Limb (tissue), 2 donors: ENCODE data around the gene ARHGDIB.

Experiments
- DNase-seq, 2 donors: peaks; one replicate each; pipeline ENCODE4 v3.0.0-alpha.2; 2016; ENCODE audit errors: extremely low spot score in 2 of 2

The ARHGDIB gene

DNA sequence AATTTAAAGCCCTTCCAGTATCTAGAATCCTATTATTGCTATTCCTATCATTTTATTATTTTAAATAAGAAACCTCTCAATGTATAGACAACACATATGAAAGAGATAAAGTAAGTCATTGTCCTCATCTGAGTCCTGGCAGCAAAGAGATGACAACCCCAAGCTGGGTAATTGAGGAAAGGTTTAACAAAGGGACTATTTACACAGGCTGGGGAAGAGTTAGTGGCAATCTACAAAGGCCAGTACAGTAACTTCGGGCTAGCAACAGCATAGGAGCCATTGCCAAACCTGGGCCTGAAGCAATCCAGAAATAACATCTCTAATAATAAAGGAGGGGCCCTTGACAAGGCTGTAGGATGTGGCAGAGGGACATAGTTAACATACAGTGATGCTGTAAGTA lies 22.6 kb upstream of the ARHGDIB start:
- DNase-seq = no peak

DNA sequence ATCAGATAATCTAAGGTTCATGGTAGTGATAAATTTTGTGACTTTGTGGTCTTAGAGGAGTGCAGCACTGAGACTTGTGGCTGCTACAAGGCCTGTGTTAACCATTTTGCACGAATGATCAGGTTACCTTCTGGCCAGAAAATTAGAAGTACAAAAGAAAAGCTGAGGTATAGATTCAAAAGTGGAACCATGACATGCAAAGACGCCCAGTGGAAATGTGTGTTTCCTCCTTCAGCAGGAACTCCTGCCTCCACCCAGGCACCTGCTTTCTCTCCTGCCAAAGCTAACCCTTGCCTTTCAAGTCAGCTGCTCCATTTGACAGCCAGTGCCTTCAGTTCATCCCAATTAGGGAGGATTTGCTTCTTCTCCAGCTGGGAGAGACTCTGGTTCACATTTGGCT lies 21.6 kb upstream of the ARHGDIB start:
- no peak for DNase-seq

DNA sequence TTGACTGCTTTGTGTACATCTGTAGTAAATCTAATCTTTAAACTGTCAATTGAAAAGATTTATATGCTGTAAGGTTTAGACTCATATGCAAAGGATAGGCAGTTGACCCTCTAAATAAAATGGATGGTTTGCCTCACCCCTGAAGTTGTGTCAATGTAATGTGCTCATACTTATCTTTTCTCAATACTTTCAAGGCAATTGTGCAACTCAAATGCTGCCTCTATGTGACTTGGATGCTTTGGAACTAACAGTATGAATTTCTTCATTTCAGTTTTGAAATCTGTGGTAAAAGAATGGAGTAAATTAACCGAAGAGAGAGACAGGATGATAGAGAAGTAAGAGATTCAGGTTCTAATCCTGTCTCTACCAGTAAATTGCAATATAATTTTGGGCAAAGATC lies 21.2 kb upstream of the ARHGDIB start:
- no peak for DNase-seq

DNA sequence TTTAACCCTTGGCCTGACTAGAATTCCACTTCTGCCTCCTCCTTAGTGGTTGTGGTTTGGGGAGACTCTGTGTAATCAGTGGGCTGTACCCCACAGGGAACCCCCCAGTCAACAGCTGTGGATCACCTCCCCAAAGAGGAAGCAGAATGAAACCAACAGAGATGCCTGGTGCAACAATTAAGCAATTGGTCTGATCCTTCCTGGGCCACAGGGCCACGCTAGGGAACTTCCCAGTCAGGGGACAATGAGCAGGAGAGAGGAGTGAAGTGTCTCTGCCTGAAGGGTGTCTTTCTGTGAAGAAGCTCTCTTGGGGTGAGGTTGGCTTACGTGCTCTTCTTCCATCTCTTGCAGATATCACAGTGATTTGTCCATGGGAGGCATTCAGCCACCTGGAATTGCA lies 19.6 kb upstream of the ARHGDIB start:
- DNase-seq = no peak

DNA sequence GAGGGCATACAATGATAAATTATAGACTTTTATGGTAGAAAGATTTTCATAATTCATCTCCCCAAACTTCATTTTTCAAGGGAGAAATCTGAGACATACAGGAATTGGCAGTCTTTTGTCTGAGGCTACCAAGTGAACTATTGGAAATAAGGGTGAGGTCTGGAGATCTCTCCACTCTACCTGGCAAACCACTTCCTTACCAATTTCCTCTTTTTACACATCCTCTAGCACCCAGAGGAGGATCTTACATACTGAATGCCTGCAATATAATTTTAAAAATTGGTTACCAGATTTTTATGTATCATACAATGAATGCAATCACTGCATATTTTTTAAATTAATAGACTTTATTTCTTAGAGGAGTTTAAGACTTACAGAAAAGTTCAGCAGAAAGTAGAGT lies 18.1 kb upstream of the ARHGDIB start:
- no peak for DNase-seq

DNA sequence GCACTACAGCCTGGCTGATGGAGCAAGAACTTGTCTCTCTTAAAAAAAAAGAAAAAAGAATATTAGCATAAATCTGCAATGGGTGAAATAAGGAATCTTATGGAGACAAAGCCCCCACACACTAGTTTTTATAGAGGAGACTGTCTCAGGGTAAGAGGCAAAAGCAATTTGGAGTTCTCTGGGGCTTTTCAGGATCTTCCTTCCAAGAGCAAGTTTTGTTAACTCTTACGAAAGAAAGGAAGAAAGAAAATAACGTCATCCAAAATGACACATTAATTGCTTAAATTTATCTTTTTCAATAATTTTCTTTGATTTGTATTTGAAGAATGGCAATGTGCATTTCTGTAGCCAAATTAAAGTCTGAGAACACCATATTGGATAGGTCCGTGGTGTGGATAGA lies 15.3 kb upstream of the ARHGDIB start:
- DNase-seq = no peak

DNA sequence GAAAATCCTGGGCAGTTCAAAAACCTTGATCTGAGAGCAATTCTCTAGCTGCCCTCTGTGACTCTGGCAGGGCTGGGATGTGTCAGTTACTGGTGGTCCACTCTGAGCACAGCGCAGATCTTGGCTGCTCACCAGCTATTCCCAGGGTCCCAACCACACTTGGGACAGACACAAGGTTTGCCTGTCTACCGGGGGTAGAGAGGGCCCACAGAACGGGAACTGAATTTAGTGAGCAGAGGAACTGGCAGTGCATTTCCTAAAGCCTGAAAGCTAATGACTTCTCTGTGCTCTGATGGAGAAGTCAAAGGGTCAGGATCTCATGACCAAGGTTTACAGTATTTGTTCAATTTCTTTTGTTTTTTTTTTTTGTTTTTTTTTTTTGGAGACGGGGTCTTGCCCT lies 14.1 kb upstream of the ARHGDIB start:
- no peak for DNase-seq

DNA sequence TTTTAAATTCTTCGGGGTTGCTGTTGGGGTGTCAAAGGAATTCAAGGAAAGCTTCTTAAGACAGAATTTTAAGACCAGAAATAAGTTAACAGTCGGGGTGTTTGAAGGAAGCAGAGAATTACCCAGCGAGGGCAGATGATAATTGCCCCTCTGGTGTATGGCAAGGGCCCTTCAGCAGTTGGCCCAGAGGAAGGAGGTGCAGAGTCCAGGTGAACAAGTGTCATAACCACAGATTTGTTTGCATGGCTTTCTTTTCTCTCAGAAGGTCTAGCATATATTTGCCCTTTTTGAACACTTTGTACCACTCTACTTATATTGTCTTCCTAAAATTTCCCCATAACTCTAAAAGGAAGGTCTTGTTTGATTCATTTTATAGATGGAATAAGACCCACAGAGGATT lies 13.2 kb upstream of the ARHGDIB start:
- DNase-seq = no peak

DNA sequence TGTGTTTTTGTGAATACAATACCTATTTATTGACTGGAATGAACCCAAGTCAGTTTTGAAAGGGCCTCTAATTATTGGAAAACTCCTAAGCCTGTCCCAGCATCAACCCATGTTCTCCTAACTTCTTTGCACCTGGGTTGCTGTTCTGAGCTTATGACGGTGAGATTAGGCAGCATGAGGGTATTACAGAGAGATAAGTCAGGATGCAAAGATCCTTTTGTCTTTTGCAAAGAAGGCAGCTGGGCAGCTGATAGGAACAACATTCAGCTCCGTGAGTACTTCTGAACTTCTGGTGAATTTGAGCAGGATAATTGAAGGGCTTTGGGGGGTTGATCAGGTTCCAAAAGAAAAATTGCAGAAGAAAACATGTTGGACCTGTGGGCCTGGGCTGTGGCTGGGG lies 11.4 kb upstream of the ARHGDIB start, which contains the start of gene PDE6H:
Gene PDE6H, plus strand, starts transcription at position 227 of the 400 bp plus-strand sequence. CDS start 4,971 bp downstream, outside the sequence.
- DNase-seq = no peak

DNA sequence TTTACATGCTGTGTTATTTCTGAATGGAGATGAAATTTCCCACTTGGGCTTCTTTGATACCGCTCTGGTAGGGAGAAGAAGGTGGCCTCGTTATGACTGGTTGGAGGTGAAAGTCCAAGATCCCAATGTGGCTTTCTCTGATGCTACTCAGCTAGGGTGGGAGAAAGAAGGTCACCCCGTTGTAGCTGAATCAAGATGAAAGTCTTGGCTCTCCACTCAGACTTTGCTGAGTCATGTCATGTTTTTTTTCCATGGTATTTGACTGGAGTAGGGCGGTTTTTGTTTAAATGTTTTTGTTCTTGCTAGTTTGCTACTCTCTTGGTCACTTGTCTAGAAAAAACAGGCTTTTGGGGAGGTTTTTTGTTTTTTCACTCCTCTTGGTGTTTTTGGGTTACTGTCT lies 9.1 kb upstream of the ARHGDIB start:
- DNase-seq = no peak

DNA sequence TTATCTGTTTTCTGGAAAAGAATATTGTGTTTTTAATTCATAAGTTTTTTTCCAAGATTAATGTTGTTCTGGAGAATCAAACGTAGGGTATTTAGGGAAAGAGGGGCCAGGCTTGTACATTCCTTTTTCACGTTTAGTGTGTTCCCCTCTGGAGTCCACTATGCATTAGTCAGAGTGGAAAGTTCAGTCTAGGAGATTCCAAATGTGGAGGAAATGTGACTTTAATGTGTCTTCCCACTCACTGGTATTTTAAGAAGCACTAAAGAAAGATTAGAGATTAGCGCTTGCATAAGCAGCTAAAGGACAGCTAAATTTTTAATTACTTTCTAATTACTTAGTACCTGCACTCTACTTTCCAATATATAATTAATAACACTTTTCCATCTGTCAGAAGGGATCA lies 7.1 kb upstream of the ARHGDIB start:
- DNase-seq = no peak

DNA sequence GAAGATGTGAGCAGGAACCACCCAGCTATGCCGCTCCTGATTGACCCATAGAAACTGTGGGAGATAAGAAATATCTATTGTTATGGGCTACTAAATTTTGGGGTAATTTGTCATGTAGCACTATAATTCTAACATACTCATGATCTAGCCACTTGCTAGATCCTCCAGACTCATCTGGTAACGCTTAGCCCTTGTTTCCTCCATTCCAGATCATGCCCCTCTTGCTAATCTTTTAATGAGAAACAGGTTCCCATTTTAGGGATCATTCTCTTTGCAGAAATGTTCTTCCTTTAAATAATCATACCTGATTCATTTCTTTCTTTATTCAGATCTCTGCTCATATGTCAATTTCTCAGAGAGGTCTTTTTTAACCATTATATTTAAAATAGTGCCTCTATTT lies 3.8 kb upstream of the ARHGDIB start:
- DNase-seq = no peak

DNA sequence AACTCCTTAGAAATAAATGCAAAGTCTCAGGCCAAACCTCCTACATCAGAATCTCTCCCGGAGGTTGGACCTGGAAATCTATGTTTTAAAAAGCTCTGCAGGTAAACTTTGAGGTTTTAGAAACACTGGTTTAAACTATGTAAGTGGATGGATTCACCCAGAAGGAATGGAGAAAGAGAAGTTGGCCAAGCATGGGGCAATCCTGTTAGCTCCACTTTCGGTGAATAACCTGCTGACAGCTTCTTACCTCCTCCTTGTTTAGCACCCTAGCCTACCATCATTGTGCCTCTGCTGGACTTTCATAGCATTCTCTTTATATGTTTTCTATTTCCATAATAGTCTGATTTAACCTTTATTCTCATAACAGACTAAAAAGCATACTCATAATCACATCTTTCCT lies 3.0 kb upstream of the ARHGDIB start:
- no peak for DNase-seq

DNA sequence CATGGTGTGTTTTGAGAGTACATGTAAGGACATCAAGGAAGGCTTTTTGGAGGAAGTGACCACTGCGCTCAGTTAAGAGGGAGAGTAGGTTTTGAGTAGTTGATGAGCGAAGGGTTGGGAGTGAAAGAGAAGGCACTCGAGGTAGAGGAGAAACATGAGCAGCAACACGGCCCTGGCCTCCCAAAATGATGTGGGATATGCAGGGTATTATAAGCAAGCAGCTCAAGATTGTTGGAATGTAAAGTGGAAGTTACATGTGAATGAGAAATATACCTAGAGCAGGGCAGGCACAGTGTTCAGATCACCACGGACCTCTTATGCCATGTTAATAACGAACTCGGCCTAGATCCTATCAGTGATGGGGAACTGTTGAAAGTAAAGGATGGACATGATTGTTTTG lies 2.1 kb upstream of the ARHGDIB start:
- DNase-seq = no peak

DNA sequence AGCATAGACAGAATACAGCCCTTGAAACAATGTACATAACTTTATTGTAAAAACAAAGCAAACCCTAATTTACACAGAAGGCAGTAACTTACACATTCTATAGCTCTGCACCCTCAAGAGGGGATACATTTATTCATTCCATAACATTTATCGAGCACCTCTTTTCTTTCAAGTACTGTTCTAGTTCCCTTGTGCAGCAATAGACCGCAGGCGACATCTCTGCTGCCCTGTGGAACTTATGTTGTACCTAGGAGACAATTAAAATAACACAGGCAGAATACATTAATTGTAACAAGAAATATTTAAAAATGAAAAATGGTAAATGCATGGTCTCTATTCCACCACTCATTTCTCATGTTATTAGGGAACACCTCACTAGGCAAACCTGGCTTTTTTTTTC lies 1.4 kb upstream of the ARHGDIB start:
- no peak for DNase-seq

DNA sequence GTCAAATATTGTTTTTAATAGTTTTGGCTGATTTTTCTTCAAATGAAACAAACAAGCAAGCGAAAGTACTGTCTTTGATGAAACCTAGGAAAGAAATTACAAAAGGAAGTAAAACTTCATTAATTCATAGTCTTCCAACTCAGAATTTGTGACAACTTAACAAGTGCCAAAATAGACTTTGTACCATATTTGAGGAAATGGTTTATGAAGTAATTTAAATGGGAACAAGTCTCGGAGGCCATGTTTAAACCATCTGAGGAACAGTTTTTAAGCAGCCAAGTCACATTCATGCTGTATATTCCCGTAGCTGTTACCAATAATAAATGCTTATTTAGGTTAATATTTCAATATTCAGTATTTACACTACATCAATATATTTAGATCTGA lies 745 bp upstream of the ARHGDIB start:
- DNase-seq = no peak

DNA sequence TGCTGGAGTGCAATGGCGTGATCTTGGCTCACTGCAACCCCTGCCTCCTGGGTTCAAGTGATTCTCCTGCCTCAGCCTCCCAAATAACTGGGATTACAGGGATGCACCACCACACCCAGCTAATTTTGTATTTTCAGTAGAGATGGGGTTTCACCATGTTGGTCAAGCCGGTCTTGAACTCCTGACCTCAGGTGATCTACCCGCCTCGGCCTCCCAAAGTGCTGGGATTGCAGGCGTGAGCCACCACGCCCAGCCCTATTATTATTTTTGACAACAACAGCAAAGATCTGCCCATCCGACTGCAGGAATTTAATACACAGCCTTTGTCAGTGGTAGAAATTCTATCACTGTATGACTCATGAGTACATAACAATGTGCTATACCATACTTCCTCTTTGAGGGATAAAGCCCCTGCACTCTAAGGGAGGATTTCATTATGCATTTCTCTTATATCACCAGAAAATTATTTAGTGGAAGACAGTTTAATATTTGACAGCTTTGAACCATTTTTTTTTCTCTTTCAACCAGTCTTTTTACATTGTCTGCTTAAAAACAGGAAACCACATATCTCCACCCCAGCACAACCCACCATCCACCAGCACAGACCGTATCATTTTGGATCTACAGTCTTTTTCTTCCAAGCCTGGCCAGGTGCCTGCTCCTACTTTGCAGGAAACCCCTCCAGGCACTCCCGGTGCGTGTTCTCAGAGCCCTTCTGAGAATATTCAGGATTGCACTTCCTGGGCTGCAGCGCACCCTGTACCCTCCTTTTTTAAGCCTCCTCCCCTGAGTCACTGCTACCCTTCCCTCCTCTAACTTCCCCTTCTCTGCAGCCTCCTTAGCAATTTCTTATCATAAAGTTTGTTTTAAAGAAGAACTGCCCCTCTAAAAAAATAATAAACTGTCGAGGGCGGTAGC lies 594 bp downstream of the ARHGDIB start:
- no peak for DNase-seq

DNA sequence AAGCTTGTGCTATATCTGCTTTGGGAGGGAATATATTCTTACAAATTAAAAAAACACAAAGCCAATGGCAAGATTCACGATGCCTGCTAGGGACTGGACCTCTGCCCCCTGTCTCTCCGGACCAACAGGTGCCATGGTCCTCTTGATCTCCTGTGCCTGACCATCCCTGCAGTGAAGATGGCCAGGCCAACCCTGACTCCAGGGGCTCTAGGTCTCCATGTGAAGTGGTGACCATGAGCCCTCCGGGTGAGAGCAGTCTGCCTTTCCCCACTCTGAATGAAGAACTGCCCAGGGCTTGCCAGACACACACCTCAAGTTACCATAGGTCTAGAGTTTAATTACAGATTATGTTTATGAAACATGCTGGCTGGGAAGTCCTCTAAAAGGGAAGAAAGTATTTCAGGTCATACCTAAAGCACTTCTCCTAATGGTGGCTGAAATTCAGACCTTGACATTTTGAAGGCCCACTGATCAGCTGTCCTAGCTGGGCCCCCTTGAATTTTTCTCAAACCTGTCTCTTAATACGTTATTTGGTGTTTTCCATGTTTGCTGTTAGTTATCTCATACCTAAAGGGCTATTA lies 1.4 kb downstream of the ARHGDIB start:
- DNase-seq = no peak

DNA sequence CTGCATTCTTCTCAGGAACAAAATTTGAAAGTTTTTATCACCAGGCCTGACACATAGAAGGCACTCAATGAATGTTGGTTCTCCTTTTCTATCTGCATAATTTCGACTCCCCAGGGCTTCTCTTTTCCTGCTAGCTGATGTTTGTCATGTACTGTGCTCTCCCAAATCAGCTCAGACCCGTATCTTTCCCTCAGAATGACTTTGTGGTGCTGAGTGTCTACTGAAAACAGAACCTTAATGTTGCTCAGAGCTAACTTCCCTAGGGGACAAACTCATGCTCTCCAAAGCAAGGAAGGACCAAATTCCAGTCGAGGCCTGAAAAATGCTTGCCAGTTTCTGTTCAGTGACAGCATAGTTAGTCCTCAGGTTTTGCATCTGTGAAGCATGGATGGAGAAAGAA lies 1.9 kb downstream of the ARHGDIB start:
- no peak for DNase-seq

DNA sequence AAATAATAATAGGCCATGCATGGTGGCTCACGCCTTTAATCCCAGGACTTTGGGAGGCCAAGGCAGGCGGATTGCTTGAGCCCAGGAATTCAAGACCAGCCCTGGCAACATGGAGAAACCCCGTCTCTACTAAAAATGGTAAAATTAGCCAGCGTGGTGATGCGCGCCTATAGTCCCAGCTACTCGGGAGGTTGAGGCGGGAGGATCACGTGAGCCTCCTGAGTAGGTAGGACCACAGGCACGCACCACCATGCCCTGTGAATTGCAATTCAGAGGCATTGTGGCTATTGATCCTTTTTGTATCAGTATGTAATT lies 2.3 kb downstream of the ARHGDIB start:
- DNase-seq = no peak

DNA sequence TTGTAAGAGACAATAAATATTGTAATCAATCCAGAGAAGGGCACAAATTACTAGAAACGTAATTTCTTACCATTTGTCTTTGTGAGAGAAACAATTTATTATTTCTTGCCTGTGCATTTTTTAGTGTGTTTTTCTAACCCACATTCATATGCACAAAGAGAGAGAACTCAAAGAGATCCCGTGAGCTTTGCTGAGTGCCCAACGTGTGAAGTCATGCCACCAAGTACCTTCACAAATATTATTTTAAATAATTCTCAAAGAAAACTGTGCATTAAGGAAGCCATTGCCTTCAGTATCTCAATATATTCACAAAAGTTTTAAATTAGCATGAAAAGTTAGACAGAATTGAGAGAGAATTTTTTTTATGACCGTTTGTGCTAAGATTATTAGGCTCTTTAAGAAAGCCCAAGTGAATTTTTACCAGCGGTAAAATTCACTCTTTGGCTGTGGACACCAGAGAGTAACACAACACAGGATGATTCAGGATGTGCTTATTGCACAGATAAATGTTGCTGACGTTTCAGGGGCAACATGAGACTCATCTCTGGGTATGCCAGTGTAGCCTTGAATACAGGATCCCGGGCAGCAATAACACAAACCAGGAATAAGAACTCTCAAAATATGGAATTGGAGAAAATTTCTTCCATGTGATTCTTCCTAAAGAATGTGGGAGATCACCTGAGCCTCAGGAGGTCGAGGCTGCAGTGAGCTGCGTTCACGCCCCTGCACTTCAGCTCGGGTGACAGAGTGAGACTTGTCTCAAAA lies 2.9 kb downstream of the ARHGDIB start:
- no peak for DNase-seq

DNA sequence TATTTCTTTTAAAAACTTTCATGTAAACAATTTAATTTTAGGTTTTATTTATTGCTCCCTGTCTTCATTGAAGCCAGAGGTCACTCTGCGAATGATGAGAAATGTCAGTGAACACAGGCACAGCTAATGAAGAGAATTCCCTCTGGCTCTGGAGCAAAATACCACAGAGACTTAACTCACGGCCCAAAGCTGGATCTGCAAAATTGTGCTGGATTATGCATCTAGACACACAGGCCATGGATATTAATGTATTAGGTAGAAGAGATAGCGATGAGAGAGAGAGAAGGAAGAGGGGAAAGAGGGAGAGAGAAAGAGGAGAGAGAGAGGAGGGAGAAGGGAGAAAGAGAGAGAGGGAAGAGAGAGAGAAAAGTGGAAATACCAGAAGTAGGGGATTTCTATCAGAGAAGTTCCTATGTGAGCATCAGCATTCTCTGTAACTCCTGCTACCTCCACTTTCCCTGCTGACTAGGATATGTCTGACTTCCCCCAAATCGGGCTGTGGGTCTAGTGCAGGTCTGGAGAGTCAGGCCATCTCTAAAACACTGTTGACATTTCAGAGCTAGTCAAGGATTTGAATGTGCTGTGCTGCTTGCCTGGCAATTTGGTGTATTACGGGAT lies 3.7 kb downstream of the ARHGDIB start:
- DNase-seq = no peak
